Measurements from ENCODE around the gene SUPT16H.

Gene SUPT16H

GRCh38 chr14:21408147-21408546, 24.3 kb upstream of the SUPT16H start:
- TF ChIP-seq CTCF (IDR thresholded peaks at IDR 0.05; ENCODE audit: insufficient read depth, missing control alignments) = no peak
- no peak for FAIRE-seq
- no peak for DNase-seq (ENCODE audit: insufficient read length, low spot score)

- FAIRE-seq (no peak), DNase-seq (ENCODE audit: insufficient read length, low spot score) (no peak)
- TF ChIP-seq CTCF (IDR thresholded peaks at IDR 0.05; ENCODE audit: insufficient read depth, missing control alignments) = no peak
Measured at GRCh38 chr14:21406213-21406612, 22.4 kb upstream of the SUPT16H start.

GRCh38 chr14:21405097-21405496, 21.3 kb upstream of the SUPT16H start:
- FAIRE-seq (no peak), DNase-seq (ENCODE audit: insufficient read length, low spot score) (no peak)
- TF ChIP-seq CTCF (IDR thresholded peaks at IDR 0.05; ENCODE audit: insufficient read depth, missing control alignments) = no peak

- FAIRE-seq (no peak), DNase-seq (ENCODE audit: insufficient read length, low spot score) (no peak)
- no peak for TF ChIP-seq CTCF (IDR thresholded peaks at IDR 0.05; ENCODE audit: insufficient read depth, missing control alignments)
Measured at GRCh38 chr14:21399311-21399870, 15.6 kb upstream of the SUPT16H start.

GRCh38 chr14:21398901-21399300, 15.1 kb upstream of the SUPT16H start:
- FAIRE-seq = no peak
- DNase-seq (ENCODE audit: insufficient read length, low spot score) = no peak
- no peak for TF ChIP-seq CTCF (IDR thresholded peaks at IDR 0.05; ENCODE audit: insufficient read depth, missing control alignments)

GRCh38 chr14:21395450-21395849, 11.6 kb upstream of the SUPT16H start:
- no peak for DNase-seq (ENCODE audit: insufficient read length, low spot score)
- TF ChIP-seq CTCF (IDR thresholded peaks at IDR 0.05; ENCODE audit: insufficient read depth, missing control alignments) = peak; percentile 17
- no peak for FAIRE-seq

GRCh38 chr14:21385188-21385904, 1.5 kb upstream of the SUPT16H start:
- DNase-seq (ENCODE audit: insufficient read length, low spot score) (no peak), FAIRE-seq (no peak)
- TF ChIP-seq CTCF (IDR thresholded peaks at IDR 0.05; ENCODE audit: insufficient read depth, missing control alignments) = no peak
